HG02571 (cell line): ENCODE measurements around the gene PLPP2.

Experiments
- ATAC-seq: cut with Tn5 transposase; IDR thresholded peaks from one replicate; pipeline ENCODE4 v1.9.1; 2021; ENCODE audit warnings: mild to moderate bottlenecking, moderate library complexity; ENCODE audit not compliant: unreplicated experiment

PLPP2 gene

DNA sequence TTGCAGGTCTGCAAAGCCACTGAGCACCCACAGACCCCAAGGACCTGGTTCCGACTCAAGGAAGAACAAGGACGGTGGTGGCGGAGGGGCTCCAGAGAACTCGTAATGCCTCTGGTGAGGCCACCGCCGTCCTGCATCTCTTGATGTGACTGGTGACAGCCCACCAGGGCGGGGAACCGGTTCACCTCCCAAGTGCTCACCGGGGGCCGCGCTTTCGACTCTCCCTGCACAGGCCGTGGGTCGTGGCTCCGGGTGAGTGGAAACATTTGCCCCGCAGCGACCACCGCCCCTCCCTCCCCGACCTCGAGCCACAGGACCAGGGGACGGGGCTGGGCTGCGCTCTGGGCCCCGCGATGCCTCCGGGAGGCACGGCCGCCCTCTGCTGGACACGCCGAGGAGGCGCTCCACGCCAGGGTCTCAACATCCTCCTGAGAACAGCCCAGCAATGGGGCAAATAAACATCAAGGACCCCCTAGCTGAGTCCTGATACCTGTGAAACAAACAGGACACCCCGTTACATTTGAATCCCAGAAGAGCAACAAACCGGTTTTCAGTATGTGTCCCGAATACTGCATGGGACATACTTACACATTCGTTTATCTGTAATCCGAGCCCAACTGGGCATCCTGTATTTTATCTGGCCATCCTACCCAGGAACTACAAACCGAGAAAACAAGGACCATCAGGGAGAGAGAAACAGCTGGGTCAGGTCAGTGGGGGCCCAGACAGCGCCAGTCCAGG, 3.9 kb upstream of the PLPP2 start:
- no peak for ATAC-seq

DNA sequence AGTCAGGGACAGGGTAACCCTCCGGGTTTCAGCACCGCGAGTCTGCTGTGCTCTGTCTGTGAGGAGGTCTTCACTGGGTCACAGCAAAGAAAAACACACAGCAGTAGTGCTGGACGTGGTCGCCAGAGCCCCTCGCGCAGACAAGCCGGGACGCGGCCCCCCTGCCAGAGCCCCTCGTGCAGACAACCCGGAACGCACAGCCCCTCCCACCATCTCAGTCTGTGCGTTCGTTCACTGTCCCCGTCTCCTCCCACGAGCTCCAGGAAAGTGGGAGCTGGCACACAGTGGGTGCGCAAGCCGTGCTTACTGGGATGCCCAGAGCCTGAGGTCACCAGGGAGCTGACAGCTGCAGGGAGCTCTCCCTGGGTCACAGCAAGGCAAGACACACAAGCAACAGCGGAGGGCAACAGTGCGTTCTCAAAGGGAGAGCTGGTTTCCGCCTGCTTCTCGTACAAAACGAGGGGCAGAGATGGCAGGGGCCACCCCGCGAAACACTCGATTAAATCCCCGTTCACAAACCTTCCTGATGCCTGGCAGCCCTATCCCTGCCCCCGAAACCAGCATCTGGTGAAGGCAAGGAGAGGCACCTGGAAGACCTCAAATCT, 3.2 kb upstream of the PLPP2 start:
- no peak for ATAC-seq

DNA sequence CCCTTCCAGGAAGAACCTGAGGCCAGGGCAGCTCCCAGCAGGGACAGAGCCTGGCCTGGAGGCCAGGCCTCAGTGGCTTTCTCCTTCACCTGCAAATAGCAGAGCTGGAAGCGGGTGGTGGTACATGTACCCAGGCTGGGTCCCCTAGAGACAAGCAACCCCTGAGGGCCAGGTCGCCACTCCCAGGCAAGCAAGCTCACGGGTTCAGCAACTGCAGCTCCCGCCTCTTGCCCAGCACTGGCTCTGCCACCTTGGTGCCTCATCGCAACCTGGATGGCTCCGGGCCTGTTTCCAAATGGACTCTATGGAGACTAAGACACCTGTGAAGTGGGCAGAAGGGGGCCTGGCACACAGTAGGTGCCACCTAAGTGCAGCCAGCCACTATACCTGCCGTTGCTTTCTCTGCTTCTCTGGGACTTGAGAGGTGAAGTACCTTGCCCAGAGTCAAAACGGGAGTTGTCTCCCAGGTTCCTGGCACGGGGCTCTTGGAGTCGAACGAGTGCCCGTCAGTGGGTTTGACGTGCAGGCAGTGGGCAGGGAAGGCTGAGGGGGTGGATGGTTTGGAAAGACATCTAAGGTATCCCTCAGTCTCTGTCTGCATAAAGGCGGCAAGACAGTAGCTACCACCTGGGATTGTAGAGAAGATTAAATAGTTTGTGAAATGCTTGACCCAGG, 2.4 kb upstream of the PLPP2 start:
- ATAC-seq, result no peak

DNA sequence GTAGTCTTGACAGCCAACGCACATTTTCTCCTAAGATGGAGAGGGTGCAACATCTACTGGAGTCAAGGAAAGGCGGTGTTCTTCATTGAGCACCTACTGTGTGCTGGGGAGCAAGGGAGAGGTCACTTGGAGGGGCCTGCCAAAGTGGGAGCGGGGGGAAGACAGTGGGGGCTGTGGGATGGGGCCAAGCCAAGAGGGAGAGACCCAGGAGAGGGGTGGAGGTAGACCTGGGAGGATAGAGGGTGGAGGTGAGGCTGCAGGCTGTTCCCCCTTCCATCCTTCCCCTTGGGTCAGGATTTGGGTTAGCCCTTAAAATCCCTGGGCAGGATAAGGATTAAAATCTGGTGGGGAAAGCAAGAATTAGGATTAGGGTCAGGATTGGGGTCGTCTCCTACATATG, 1.7 kb upstream of the PLPP2 start:
- ATAC-seq, result no peak

DNA sequence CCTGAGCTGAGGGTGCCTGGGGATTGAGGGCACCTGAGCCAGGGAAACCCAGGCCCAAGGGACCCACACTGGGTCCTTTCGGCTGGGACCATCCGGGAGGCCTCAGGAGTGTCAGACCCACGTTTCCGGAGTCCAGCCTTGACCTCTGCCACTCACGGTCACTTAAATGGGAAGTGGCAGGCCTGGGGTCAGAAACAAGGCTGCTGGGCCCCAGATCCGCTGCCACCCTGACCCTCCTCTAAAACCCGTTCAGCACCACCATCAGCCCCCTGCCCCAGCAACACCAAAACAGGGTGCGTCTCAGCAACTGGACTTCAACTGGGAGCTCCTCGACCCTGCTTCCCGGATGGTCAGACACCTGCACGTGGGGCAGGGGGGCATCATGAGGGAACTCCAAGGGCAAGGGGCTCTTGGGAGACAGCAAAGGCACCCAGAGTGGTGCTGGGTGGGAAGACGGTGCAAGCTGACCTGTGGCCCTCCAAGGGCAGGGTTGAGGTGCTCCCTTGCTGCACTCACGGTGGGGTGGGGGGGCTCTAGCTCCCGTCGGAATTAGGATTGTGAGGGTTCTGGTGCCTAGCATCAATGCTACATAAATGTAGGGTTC, 1.2 kb upstream of the PLPP2 start:
- ATAC-seq, result no peak

DNA sequence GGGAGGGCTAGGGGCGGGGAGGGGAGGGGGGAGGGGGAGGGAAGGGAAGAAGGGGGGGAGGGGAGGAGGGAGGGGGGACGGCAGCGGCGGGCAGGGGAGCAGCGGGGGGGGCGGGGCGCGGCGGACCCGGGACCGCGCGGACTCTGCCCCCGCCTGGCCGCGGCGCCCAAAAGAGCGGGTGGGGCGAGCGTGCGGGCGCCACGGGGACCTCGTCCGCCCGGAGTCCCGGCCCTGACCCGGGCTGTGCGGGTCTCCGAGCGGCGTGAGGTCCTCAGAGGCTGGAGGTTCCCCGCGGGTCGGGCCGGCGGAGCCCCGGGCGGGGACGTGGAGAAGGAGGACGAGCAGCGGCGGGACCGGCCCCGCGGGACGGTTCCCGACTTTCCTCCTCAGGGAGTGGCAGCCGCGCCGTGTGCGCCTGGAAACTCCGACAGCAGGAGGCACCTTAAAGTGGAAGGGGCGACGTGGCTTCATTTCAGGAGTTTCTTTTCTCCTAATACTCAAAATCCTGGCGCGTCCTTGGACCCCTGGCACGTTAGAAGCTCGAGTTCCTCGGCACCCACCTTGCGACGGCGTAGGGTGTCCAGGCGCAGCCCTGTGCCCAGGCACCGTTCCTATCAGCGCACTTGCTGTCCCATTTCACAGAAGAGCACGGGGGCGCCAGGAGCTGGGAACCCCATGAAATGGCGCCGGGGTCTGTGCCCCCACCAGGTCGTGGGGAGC, 518 bp upstream of the PLPP2 start:
- no peak for ATAC-seq

DNA sequence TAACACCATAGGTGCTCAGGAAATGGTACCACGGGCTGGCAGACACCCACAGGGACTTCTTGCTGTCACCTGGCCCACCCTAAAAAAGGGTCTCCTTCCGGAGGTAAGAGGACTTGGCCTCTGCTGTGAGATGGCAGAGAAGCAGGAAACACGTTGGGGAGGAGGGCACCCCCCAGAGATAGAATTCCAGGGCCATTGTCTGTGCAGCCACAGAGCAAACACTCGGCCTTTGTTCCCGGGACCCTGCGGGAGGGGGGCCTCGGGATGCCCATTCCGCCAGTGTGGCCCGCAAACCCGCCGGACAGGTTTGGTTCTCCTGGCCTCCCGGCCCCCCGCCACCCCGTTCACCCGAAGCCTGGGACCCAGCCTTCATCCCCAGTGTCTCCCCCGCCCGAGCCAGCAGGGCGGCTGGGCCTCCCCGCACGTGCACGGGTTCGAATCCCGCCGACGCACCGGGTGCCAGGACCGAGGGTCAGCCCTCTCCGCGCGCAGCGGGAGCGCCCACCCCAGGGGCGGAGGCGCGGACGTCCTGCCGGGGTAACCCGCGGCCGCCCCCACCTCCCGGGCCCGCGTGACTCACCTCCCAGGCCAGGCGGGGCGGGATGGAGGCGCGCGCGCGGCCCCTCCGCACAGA, 714 bp downstream of the PLPP2 start:
- no peak for ATAC-seq

DNA sequence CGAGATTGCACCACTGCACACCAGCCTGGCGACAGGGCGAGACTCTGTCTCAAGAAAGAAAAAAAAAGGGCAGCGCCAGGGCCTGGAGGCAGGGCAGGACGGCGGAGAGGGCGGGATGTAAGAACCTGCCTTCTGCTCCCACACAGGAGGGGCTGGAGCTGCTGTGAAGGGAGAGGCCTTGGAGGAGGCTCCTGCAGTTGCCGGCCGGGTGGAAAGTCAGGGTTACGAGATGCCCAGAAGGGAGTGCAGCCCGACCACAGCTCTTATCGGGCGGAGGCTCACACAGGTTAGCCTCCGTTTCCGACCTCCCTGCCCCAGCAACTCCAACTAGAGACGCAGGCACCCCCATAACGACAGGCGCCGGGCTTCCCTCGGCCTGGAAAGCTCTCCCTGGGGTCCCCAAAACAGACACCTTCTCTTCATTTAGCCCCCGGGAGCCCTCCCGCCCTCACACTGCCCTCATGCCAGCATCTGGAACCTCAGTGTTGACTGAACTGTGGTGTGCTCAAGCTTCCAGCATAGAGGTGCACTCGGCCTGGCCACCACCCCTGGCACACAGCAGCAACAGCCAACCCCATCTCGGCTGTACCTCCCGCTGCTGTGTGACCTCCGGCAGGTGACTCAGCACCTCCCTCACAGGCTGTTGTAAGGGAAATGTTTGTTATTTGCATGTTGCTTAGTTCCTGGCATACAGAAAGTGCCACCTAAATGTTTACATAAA, 1.4 kb downstream of the PLPP2 start:
- ATAC-seq, result no peak

DNA sequence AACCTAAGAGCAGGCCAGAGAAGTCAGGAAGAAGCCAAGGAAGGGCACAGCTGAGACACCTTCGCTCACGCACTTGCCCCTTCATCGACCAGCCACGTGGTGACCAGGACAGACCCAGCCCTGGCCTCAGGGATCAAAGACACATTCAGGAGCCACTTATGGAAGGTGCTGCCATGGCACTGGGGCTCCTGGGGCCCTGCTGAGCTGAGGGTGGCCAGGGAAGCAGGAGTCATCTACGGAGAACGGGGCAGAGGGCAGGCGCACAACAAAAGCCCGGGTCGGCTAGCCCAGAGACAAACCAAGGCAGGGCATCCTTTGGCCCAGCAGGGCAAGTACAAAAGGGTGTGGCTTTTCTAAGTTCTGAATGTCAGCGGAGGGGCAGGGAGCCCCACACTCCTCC, 2.3 kb downstream of the PLPP2 start:
- ATAC-seq, result no peak

DNA sequence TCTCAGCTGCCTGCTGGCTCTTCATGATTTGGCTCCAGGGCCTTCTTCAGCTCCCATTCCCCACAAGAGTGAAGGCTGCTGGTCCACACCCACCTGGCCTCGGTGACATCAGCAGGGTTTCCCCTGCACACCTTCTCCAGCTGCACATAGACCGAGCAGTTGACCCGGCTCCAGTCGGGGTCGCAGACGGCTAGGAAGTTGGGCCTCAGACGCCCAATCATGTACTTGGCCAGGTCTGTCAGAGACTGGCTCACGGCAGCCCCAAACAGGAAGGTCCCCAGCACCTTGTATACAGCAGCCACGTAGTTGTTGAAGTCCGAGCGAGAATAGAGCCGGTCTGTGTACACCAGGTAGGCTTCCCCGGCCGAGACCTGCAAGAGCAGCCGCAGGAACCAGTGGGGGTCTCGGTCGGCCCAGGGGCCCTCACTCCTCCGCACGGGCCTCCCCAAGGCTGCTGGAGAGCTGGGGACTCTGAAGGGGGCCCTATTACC, 3.8 kb downstream of the PLPP2 start:
- no peak for ATAC-seq

DNA sequence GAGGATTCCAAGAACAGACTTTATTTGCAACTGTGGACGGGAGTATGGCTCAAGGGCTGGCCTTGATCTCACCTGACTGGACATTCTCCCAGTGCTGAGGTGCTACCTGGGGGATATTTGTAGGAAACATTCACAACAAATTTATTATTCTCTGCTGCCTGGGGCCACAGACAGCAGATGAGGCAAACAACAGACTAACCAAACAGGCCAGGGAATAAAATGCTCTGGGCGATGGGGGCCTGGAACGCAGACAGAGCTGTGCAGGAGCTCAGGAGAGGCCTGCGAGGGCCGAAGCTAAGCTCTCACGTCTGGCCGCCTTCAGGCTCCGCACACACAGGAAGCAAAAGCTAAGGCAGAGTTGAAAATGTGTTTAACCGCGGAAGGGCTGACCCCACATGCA, 7.8 kb downstream of the PLPP2 start:
- ATAC-seq, result no peak

DNA sequence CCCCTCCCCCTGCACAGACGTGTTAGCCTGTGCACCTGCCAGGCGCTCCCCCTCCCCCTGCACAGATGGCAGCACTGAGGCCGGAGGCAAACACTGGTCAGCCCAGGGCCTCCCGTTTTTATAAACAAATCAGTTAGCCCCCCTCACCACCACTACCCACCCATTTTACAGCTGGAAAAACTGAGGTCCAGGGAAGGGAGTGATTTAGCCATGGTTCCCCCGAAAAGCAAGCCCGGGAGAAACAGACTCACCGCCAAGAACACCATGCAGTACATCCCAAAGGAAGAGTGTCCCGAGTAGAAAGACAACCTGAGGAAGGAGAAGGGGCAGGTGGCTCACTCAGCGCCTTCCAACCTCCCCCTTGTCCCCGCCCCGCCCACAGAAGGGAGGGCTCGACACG, 8.7 kb downstream of the PLPP2 start:
- ATAC-seq, result no peak

DNA sequence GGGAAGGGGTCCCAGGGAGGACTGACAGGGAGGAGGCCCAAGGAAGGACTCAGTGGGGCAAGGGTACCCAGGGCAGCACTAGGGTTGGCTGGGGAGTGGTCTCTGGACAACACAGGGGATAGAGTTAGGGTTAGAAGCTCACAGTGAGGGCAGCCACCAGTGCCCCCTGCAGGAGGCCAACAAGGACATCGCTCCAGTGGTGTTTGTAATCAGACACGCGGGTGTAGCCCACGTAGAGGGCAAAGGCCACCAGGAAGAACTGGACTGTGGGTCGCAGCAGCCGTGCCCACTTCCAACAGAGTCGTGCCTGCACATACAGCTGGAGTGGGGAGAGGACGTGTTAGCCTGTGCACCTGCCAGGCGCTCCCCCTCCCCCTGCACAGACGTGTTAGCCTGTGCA, 9.2 kb downstream of the PLPP2 start:
- ATAC-seq, result no peak

DNA sequence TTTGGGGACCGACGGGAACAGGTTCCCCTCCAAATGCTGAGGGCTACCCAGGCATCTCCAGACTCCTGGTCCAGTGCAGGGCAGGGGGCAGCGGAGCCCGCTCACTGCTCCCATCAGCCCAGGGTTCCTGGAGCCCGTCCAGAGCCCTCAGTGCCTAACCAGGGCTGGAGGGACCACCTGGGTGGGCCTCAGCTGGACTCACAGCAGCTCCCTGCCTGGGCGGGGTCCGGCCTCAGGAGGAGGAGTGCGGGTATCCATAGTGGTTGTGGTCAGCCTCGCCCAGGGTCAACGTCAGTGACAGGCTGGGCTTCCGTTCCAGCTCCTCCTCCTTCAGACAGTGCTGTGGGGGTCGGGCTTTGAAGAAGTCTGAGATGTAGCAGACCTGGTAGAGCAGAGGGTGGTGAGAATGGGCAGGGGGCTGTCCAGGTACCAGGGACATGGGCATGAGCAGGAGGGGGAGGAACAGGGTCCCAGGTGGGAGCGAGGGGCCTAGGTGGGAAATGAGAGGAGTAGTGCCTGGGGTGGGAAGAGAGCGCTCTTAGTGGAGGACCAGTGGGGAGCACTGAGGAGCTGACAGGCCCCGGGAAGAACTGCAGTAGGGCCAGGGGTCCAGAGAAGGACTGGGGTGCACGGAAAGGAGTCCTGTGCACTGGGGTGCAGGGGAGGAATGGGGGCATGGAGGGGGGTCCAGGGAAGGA, 9.9 kb downstream of the PLPP2 start:
- ATAC-seq, result no peak

DNA sequence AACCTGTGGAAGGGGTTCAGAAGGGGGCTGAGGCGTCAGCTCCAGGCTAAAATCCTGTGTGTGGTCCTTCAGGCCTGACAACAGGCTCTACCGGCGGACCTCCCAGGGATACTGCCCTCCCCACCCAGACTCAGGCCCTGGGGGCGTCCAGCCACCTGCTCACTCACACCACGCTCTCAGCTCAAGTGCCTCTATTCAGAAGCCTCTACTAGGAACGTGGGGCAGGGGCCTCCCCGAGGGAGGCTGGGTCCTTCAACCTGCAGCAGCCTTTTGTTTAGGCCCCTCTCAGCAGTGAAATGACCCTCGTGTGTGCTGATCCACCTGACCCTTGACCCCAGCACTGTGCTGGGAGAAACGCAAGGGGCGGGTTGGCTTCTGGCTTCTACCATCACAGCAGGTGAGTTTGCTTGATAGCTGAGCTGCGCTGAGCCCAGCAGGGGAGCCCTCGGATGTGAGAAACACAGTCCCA, 10.6 kb downstream of the PLPP2 start:
- ATAC-seq, result no peak

DNA sequence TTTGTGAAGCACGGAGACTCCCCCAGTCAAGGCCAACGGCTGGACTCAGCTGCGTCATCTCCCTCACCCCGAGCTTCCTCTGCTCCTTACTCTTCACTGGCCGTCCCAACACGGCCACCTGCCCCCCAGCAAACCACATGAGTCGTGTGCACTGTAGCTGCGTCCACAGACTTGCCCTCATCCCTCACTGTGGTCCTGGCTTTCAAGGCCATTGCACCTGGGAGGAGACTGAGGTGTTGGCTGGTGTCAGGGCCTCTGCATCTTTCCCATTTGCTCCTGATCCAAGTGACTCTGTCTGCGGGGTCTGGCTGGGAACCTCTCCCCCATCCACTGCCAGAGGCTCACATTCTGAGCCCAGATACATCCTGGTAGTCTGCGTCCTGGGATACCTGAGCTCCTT, 11.5 kb downstream of the PLPP2 start:
- no peak for ATAC-seq

DNA sequence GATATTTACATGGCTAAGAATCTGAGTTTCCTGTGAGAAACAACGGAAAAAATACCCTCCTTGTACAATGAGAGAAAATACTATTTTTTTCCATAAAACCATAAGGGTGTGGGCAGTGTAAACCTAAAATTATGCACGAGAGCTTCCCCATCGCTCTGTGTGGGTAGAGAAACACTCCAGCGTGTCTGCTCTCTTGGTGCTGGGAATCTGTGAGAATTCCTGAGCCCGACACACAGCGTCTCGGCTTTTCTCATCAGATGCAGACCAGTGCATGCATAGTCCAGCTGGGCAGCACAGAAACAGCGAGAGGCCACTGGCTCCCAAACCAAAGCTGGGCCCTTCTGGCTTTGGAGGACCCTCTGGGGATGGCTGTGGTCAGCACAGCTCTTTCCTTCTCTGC, 12.0 kb downstream of the PLPP2 start:
- ATAC-seq, result no peak

DNA sequence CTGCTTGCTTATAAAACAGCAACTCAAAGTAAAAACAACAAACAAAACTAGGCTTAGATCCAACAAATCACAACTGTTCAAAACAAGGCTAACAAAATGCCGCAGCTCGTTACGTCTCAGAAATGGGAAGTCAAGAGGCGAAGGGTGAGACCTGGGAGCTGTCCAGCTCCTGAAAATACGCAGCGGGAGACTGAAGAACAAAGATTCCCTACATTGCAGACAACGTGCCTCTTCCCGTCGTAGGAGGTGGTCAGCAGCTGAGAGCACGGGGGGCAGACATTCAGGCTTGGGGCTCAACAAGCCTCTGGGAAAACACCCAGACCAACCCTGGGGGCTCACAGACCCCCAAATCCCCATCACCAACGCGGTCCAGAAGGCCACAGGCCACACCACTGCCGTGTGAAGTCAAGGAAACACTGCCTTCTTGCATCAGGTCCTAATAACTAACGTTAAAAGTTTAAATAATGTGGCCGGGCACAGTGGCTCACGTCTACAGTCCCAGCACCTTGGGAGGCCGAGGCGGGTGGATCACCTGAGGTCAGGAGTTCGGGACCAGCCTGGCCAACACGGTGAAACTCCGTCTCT, 13.5 kb downstream of the PLPP2 start:
- no peak for ATAC-seq

DNA sequence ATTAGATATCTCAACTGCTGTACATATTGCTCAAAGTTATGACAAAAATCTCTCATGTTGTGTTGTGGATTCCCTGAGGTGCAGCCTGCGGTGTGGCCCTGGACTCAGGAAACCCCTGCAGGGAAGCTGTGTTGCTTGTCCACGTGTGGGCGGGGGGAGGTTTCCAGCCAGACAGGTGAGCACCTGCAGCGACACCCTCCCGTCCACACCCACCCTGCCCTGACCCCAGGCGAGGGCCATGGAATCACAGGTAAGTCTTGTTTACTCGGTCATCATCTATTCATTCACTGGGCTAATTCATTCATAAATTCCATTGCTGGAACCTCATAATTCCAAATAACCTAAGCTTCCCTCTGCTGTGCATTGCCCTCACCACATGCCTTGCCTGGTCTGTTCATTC, 14.1 kb downstream of the PLPP2 start:
- no peak for ATAC-seq
